Ovary (tissue), 10 donors: ENCODE data around the gene ABTB2. TPM values are rescaled to one million over a fixed set of nuclear protein-coding genes. Genes with fewer than 3 reads are reported as not detected.

Experiments
- DNase-seq, 5 donors: peaks; one replicate each; pipeline ENCODE4 v3.0.0-alpha.2; 2019 to 2020
- H3K27ac ChIP-seq, 2 donors: fragments of 200-600 bp; one replicate each; pipeline versions ENCODE4 v1.5.1 to v1.8.0; 2019 to 2022
- H3K27me3 ChIP-seq: fragments of 200-600 bp; one replicate; pipeline ENCODE4 v1.8.0; 2022
- H3K36me3 ChIP-seq: fragments of 200-600 bp; sonication (generic); one replicate; pipeline ENCODE4 v1.5.1; 2019
- H3K4me1 ChIP-seq: one replicate; pipeline ENCODE4 v1.8.1; 2013; ENCODE audit warnings: mild to moderate bottlenecking, moderate library complexity; ENCODE audit not compliant: insufficient read depth
- H3K4me3 ChIP-seq: fragments of 200-600 bp; sonication (generic); one replicate; pipeline ENCODE4 v1.5.1; 2017
- H3K9me3 ChIP-seq, 2 donors: fragments of 200-600 bp in 1 of 2; sonication (generic) in 1 of 2; one replicate each; pipeline versions ENCODE4 v1.5.1 to v1.8.1; 2013 to 2019; ENCODE audit warnings: mild to moderate bottlenecking in 1 of 2, moderate library complexity in 1 of 2
- EP300 ChIP-seq: sonication (generic); formaldehyde crosslinking; IDR thresholded peaks from one replicate; pipeline ENCODE4 v1.6.1; 2017; ENCODE audit warnings: antibody characterized with exemption
- POLR2A ChIP-seq: fragments of 450-650 bp; IDR thresholded peaks from one replicate; pipeline ENCODE4 v1.6.1; 2017; ENCODE audit warnings: antibody characterized with exemption, mild to moderate bottlenecking, moderate library complexity
- WGBS, 3 donors: extraction: QIAGEN DNeasy Blood & Tissue Kit in 1 of 3; methylation state at CpG; one replicate each; pipeline versions ENCODE4 v1.1.5 to v1.1.7; 2013 to 2017; 5-methylcytosine and 5-hydroxymethylcytosine counted together
- intact Hi-C, 4 donors: fragments of 100-400 bp; cut with DNase I; formaldehyde crosslinking; loops; one replicate each; pipeline versions ENCODE4 v1.11.0 to v1.15.1; 2022 to 2023
- long read RNA-seq, 3 donors: library from polyadenylated mRNA in 2 of 3; unstranded in 2 of 3; transcript quantifications; one replicate each; pipeline ENCODE4 v2.0.0 and lab custom pipeline, GENCODE V29; 2021 to 2026
- polyA plus RNA-seq, 2 donors: library from polyadenylated mRNA; stranded (reverse); fragments of 200-250 nt in 1 of 2; fragments of 350-450 nt in 1 of 2; fragmentation: Illumina TruSeq in 1 of 2; extraction: RNeasy Lipid Tissue Mini Kit (QIAGEN cat#74804) in 1 of 2; gene quantifications; one replicate each; pipeline ENCODE4 v1.2.3, GENCODE V29; 2013 to 2014
- total RNA-seq, 7 donors: library from RNA; depleted of rRNA in 2 of 7; stranded (reverse); fragments of >200 nt in 2 of 7; fragmentation: NEBNext Ultra II Directional in 3 of 7; extraction: Animal tissue kit (Norgen Biotek cat#: 25700) in 3 of 7; gene quantifications; one replicate each; pipeline versions ENCODE4 v1.1.0 to v1.2.4, GENCODE V29; 2016 to 2023
- TF ChIP-seq, protein P1 (sequence below), 3 donors: fragments of 450-650 bp in 2 of 3; fragments of 200-600 bp in 1 of 3; IDR thresholded peaks; one replicate each; pipeline versions ENCODE4 v1.5.1 to v1.8.0; 2016 to 2022; ENCODE audit warnings: antibody characterized with exemption in 3 of 3, mild to moderate bottlenecking in 1 of 3
- donor health status: DM: no; HTN: no; CAD: no; lungs with moderate emphysema.
- donor health status: DM: no; HTN: no; CAD: no.
- donor health status: Bipolar disorder and iron deficiency.
- donor health status: DM: yes; HTN: yes; CAD: no.
- donor health status: DM: no; HTN: no; CAD: no.
- donor health status: DM: yes; HTN: yes; CAD: no.

Gene ABTB2
- total RNA-seq (1 to 10 TPM; 1.2 to 7.2 (median 2.6) TPM), polyA plus RNA-seq (1 to 10 TPM; 1.7 to 3.7 TPM)
- long read RNA-seq, donor 1, partial matches to known transcripts = 2 of 4 reads
- long read RNA-seq, donor 1, other reads (novel, unspliced or antisense) = 2 of 4 reads
- long read RNA-seq, donor 2, full-length matches to known transcripts = 1 of 1 reads
- long read RNA-seq, donor 2, partial matches to known transcripts = 0 of 1 reads
- long read RNA-seq, donor 2, other reads (novel, unspliced or antisense) = 0 of 1 reads
- long read RNA-seq, donor 3, full-length matches to known transcripts = 1 of 2 reads
- long read RNA-seq, donor 3, partial matches to known transcripts = 1 of 2 reads
- long read RNA-seq, donor 3, other reads (novel, unspliced or antisense) = 0 of 2 reads

DNA sequence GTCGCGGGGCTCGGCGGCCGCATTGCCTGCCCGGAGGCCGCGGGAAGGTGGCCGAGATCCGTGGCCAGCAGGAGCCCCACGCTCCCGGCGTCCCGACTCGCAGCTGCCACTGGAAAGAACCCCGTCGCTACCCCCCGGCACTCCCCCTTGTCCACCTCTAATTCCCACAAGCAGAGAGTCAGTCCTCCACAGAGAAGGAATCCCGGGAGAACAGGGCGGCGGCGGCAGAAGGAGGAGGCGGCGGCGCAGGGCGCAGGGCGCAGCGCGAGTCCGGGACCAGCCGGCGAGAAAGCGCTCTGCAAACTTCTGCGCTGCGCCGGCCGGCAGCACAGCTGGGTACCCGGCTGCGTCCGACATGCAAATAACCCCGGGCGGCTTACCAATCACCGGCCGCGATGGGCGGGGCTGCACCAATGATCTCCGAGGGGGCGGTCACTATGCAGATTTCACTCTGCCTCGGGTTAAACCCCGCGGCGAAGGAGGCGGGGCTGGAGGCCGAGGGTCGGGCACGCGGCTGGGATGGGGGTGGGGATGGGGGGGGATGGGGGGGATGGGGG is at the start of gene ABTB2:
Gene ABTB2, minus strand, starts transcription at position 310 of the 557 bp plus-strand sequence.
- peak within 1 kb of the TSS; percentile 63 for H3K4me3 ChIP-seq
- no peaks in the 10 kb centered on the region for H3K36me3 ChIP-seq
- WGBS, 3 donors = 0% methylated on average over 40 to 57 of the region's 57 CpGs
- no peaks in the 10 kb centered on the region for H3K9me3 ChIP-seq
- intact Hi-C loops = loop anchor here in 3 of 4 donors (2.0 to 10.0 kb wide), 4 partner anchors 83 to 305 kb away; partner anchors contain the start of gene CAPRIN1 (in 1 of the 3)
- TF ChIP-seq EP300 (no peak), POLR2A (peak; percentile 94)
- TF ChIP-seq, protein P1, sequence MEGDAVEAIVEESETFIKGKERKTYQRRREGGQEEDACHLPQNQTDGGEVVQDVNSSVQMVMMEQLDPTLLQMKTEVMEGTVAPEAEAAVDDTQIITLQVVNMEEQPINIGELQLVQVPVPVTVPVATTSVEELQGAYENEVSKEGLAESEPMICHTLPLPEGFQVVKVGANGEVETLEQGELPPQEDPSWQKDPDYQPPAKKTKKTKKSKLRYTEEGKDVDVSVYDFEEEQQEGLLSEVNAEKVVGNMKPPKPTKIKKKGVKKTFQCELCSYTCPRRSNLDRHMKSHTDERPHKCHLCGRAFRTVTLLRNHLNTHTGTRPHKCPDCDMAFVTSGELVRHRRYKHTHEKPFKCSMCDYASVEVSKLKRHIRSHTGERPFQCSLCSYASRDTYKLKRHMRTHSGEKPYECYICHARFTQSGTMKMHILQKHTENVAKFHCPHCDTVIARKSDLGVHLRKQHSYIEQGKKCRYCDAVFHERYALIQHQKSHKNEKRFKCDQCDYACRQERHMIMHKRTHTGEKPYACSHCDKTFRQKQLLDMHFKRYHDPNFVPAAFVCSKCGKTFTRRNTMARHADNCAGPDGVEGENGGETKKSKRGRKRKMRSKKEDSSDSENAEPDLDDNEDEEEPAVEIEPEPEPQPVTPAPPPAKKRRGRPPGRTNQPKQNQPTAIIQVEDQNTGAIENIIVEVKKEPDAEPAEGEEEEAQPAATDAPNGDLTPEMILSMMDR (IDR thresholded peaks at IDR 0.05) = peak in 1 of 3 donors; percentile 12
- peak; percentile 98 to 99 (median 98) for DNase-seq
- H3K27ac ChIP-seq = peak within 1 kb of the TSS; percentile 23 to 83
- peaks cover 13% of the 10 kb centered on the region for H3K4me1 ChIP-seq
- no peaks in the 10 kb centered on the region for H3K27me3 ChIP-seq

DNA sequence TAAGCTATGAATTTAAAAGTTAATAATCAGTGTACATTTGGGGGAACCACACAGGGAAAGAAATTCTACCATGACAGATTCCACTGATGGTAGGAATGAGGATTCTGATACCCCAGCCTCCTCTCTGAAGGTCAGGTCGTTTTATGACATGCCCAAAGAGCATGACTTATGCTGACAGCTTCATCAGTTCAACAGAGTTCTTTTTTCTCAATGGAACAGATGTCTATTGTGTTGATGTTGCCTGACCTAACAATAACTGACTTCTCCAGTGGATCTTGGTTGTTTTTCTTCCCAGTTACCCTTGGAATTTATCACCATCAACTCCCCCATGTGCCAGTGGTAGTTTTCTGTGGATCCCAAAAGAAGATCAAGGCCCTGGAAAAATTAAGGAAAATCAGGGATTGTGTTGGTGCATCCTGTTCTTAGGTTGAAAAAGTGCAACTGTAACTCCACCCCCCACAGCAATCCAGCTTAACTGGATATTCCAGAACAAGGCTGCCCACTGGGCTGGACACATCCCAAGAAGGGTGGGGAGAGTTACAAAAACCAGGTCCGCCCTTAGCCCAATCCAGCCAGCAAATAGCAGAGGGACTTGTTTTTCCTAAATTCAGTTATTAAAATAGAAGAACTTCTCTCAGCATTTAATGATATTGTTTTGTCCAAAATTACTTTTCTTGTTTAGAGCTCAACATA is 49.5 kb upstream of the ABTB2 start:
- H3K27me3 ChIP-seq = no peaks in the 10 kb centered on the region
- no peak overlapping the region for H3K4me3 ChIP-seq
- 41 to 49% (median 49%) methylated on average over 2 of the region's 2 CpGs for WGBS, 3 donors
- no peaks in the 10 kb centered on the region for H3K4me1 ChIP-seq
- TF ChIP-seq POLR2A = no peak
- TF ChIP-seq, protein P1 (IDR thresholded peaks at IDR 0.05) = no peak
- TF ChIP-seq EP300 = no peak
- H3K36me3 ChIP-seq = no peaks in the 10 kb centered on the region
- H3K27ac ChIP-seq = no peak overlapping the region
- DNase-seq = no peak
- H3K9me3 ChIP-seq = no peaks in the 10 kb centered on the region
- intact Hi-C loops = no loop called here

DNA sequence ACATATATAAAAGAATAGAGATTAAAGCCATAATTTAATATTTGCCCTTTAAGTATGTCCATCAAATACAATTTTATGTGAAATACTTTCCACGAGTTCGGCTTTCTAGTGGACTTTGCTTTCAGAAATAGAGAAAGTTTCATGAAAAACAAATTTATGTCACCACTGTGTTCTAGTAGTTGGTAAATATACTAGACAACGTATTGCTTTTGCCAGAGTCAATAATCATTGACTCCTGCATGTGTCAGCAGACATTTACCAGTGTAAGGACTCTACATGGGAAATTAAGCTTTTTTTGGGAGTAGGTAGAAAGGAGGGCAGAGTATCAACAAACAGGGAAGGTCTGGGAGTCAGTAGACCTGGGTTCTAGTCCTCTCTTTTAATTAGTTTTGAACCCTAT is 48.6 kb upstream of the ABTB2 start:
- intact Hi-C loops = no loop called here
- TF ChIP-seq EP300 (no peak), POLR2A (no peak)
- TF ChIP-seq, protein P1 (IDR thresholded peaks at IDR 0.05) = no peak
- WGBS, 3 donors = 81 to 86% (median 84%) methylated on average over 3 of the region's 3 CpGs
- Histone ChIP-seq H3K36me3 (no peaks in the 10 kb centered on the region), H3K4me3 (no peak overlapping the region), H3K4me1 (no peaks in the 10 kb centered on the region), H3K9me3 (no peaks in the 10 kb centered on the region), H3K27ac (no peak overlapping the region), H3K27me3 (no peaks in the 10 kb centered on the region)
- no peak for DNase-seq

DNA sequence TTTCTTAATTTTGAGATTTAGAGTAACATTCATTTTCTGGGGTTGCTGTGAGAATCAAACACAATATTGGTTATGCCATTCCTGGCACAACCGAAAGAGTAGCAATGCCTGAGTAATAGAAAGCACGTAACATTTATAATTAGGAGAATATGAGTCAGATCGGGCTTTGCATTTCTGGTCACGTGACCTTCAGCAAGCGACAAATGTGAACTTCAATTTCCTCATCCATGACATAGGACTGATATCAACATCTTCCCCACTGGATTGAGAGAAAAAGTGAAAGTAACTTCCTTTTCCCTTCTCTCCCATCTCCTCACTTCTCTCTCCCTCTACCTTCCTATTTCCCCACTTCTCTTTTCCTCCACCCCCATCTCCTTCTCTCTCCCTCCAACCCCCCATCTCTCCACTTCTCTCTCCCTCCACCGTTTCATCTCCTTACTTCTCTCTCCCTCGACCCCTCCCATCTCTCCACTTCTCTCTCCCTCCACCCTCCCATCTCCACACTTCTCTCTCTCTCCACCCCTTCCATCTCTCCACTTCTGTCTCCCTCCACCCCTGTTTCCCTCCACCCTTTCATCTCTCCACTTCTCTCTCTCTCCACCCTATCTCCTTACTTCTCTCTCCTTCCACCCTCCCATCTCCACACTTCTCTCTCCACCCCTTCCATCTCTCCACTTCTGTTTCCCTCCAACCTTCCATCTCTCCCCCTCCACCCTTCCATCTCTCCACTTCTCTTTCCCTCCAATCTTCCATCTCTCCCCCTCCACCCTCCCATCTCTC is 47.5 kb upstream of the ABTB2 start:
- Histone ChIP-seq H3K36me3 (no peaks in the 10 kb centered on the region), H3K9me3 (no peaks in the 10 kb centered on the region), H3K4me3 (no peak overlapping the region), H3K27ac (no peak overlapping the region), H3K27me3 (no peaks in the 10 kb centered on the region), H3K4me1 (no peaks in the 10 kb centered on the region)
- intact Hi-C loops = no loop called here
- no peak for TF ChIP-seq EP300
- TF ChIP-seq POLR2A = no peak
- TF ChIP-seq, protein P1 (IDR thresholded peaks at IDR 0.05) = no peak
- 56 to 70% (median 61%) methylated on average over 5 to 7 of the region's 7 CpGs for WGBS, 3 donors
- DNase-seq = no peak
